DND-41 (cell line): Measurements from ENCODE around the gene DBX1.

ENCODE experiments used
- ATAC-seq: fragments of 200-7000 bp; cut with Tn5 transposase; 3 replicates; pipeline ENCODE4 v1.9.1; 2021; ENCODE audit warnings: low read depth; ENCODE audit not compliant: insufficient read depth
- DNase-seq: peaks from one replicate; pipeline ENCODE4 v3.0.0-alpha.2; 2020
- H2AFZ ChIP-seq: 2 replicates; pipeline ENCODE4 v1.6.0; 2012; ENCODE audit warnings: low read depth, low read length
- H3K27ac ChIP-seq: 2 replicates; pipeline ENCODE4 v1.5.1; 2012; ENCODE audit warnings: low read length, inconsistent platforms
- H3K27me3 ChIP-seq: fragments of 200-600 bp; sonication (generic); 2 replicates; pipeline ENCODE4 v1.6.0; 2012; ENCODE audit warnings: low read length, mild to moderate bottlenecking, inconsistent platforms; ENCODE audit not compliant: insufficient read depth, poor library complexity
- H3K36me3 ChIP-seq: 2 replicates; pipeline ENCODE4 v1.5.1; 2012; ENCODE audit warnings: low read length, inconsistent platforms; ENCODE audit not compliant: insufficient read depth
- H3K4me1 ChIP-seq: 2 replicates; pipeline ENCODE4 v1.5.1; 2012; ENCODE audit warnings: mild to moderate bottlenecking, low read length; ENCODE audit not compliant: insufficient read depth
- H3K4me2 ChIP-seq: 2 replicates; pipeline ENCODE4 v1.6.0; 2012; ENCODE audit warnings: mild to moderate bottlenecking, moderate library complexity, low read length, inconsistent platforms; ENCODE audit not compliant: insufficient read depth
- H3K4me3 ChIP-seq, 2 experiments: fragments of 200-600 bp in 1 of 2; shearing (Covaris generic) in 1 of 2; 2 replicates each; pipeline ENCODE4 v1.5.1; 2012 to 2016; ENCODE audit warnings: inconsistent platforms in 2 of 2, low read length in 2 of 2, mild to moderate bottlenecking in 2 of 2, low read depth in 1 of 2, moderate library complexity in 1 of 2
- H3K79me2 ChIP-seq: 2 replicates; pipeline ENCODE4 v1.6.0; 2012; ENCODE audit warnings: low read length, inconsistent platforms; ENCODE audit not compliant: insufficient read depth
- H3K9ac ChIP-seq: 2 replicates; pipeline ENCODE4 v1.6.0; 2012; ENCODE audit warnings: low read depth, mild to moderate bottlenecking, inconsistent platforms, low read length, moderate library complexity
- H3K9me3 ChIP-seq: 2 replicates; pipeline ENCODE4 v1.5.1; 2012; ENCODE audit warnings: low read length, moderate library complexity, mild to moderate bottlenecking, inconsistent platforms; ENCODE audit not compliant: insufficient read depth, severe bottlenecking
- H4K20me1 ChIP-seq: 2 replicates; pipeline ENCODE4 v1.6.0; 2012; ENCODE audit warnings: low read length; ENCODE audit not compliant: insufficient read depth
- EZH2 ChIP-seq: IDR thresholded peaks from 3 replicates; pipeline ENCODE4 v1.6.1; 2012; ENCODE audit warnings: borderline replicate concordance, low read depth, mild to moderate bottlenecking, moderate library complexity, low read length, inconsistent platforms; ENCODE audit not compliant: severe bottlenecking
- TF ChIP-seq, protein P1 (sequence below): IDR thresholded peaks from 2 replicates; pipeline ENCODE4 v1.5.1; 2012; ENCODE audit warnings: borderline replicate concordance, low read length, moderate library complexity, mild to moderate bottlenecking; ENCODE audit not compliant: poor library complexity, severe bottlenecking; ENCODE audit errors: extremely low read depth

The DBX1 gene

DNA sequence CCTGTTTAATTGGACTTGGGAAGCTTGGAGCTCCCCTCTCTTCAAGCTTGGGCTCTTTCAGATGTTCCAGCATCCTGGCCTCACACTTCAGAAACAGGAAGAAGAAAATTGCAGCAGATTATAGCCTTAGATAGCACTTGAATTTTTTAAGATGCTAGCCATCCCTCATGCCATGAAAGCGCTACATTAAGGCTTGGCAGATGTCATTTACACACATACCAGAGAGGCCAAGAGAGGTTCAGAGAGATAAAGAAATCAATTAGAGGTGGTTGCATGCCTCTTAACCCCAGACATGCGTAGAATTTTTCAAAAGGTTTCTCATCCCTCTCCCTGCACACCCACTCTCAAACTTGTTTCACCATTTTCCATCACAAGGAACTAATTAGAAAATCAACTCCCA lies 31.9 kb upstream of the DBX1 start:
- no peak overlapping the region for H3K9ac ChIP-seq
- H2AFZ ChIP-seq: no peak overlapping the region
- ATAC-seq (no peak), DNase-seq (no peak)
- H3K27ac ChIP-seq: no peak overlapping the region
- no peaks in the 10 kb centered on the region for H3K4me1 ChIP-seq
- no peaks in the 10 kb centered on the region for H3K9me3 ChIP-seq
- no peak overlapping the region for H3K4me2 ChIP-seq
- no peaks in the 10 kb centered on the region for H4K20me1 ChIP-seq
- TF ChIP-seq, protein P1, sequence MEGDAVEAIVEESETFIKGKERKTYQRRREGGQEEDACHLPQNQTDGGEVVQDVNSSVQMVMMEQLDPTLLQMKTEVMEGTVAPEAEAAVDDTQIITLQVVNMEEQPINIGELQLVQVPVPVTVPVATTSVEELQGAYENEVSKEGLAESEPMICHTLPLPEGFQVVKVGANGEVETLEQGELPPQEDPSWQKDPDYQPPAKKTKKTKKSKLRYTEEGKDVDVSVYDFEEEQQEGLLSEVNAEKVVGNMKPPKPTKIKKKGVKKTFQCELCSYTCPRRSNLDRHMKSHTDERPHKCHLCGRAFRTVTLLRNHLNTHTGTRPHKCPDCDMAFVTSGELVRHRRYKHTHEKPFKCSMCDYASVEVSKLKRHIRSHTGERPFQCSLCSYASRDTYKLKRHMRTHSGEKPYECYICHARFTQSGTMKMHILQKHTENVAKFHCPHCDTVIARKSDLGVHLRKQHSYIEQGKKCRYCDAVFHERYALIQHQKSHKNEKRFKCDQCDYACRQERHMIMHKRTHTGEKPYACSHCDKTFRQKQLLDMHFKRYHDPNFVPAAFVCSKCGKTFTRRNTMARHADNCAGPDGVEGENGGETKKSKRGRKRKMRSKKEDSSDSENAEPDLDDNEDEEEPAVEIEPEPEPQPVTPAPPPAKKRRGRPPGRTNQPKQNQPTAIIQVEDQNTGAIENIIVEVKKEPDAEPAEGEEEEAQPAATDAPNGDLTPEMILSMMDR: no peak
- H3K27me3 ChIP-seq: peaks cover 7% of the 10 kb centered on the region
- H3K79me2 ChIP-seq: no peaks in the 10 kb centered on the region
- no peak overlapping the region for H3K4me3 ChIP-seq
- H3K36me3 ChIP-seq: no peaks in the 10 kb centered on the region

DNA sequence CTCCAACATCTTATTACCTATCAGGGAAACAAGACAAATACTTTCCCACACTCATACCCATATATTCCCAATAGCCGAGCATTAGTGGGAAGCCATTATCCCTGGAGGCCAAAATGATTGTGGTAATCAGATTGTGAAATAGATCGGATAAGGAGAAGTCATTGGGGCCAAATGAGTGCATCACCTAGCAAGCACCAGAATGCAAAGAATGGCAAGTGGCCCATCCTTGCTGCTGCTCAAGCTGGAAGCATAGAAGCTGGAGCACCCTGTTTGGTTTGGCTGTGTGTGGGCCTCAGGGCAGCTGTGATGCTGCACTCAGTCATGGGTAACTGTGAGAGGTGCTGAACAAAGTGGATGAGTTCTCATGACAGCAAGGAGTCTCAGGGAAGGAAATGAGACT lies 18.7 kb upstream of the DBX1 start:
- ATAC-seq: no peak
- Histone ChIP-seq H3K27me3 (no peaks in the 10 kb centered on the region), H3K9me3 (no peaks in the 10 kb centered on the region), H3K36me3 (no peaks in the 10 kb centered on the region), H3K9ac (no peak overlapping the region), H3K4me3 (no peak overlapping the region), H2AFZ (no peak overlapping the region), H3K27ac (no peak overlapping the region), H4K20me1 (no peaks in the 10 kb centered on the region), H3K4me1 (no peaks in the 10 kb centered on the region), H3K4me2 (no peak overlapping the region), H3K79me2 (no peaks in the 10 kb centered on the region)
- TF ChIP-seq, protein P1: no peak
- TF ChIP-seq EZH2: no peak
- no peak for DNase-seq

DNA sequence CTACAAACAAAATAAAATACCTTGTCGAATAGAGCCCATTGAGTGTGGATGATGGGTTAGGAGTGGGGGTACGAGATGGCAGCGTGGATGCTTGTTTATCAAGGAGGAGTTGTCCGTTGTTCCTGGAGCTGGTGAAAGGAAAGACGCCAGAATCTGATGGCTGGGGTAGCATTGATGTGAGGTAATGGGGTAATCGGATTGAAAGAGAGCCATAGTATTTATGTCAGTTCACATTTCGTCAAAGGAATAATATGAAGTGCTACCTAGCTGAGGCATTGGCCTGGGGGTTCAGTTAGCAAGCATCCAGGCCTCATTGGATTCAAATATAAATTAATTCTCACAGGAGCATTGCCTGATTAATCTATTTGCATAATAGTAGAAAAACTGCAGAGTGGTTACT lies 16.9 kb upstream of the DBX1 start:
- Histone ChIP-seq H3K9ac (no peak overlapping the region), H3K79me2 (no peaks in the 10 kb centered on the region), H3K27ac (no peak overlapping the region), H3K4me1 (no peaks in the 10 kb centered on the region), H3K9me3 (no peaks in the 10 kb centered on the region), H2AFZ (no peak overlapping the region), H3K4me3 (no peak overlapping the region), H3K27me3 (no peaks in the 10 kb centered on the region), H4K20me1 (no peaks in the 10 kb centered on the region), H3K4me2 (no peak overlapping the region), H3K36me3 (no peaks in the 10 kb centered on the region)
- DNase-seq (no peak), ATAC-seq (no peak)
- TF ChIP-seq, protein P1: no peak
- no peak for TF ChIP-seq EZH2

DNA sequence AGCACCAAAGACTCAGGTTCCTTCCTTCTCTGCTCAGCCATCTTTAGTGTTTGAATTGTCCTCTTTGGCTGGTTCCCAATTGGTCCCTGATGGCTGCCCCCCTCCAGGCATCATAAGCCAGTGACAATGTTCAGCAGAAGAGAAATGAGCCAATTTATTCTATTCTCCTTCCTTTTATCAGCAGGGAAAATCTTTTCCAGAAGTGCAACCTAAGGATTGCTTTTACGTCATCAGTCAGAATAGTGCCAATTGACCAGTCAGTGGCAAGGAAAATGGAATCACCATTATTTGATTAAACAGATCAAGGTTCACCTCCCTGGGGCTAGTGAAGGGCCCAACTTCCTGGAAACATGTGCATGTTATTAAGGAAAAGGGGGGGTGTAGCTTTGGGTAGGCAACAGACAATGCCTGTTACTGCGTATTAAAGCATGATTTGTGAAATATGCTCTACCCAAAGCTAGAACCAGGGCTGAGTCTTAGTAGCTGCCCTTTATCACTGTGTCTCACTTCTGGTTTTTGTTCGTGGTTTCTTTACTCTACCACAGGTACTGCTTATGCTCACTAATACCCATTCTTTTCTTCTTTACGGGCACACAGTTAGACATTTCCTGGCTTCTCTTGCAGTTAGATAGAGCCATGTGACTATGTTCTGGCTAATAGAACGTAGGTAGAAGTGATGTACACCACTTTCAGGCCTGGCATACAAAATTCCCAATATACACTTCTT lies 12.6 kb upstream of the DBX1 start:
- no peaks in the 10 kb centered on the region for H3K27me3 ChIP-seq
- no peak overlapping the region for H3K4me2 ChIP-seq
- H3K79me2 ChIP-seq: no peaks in the 10 kb centered on the region
- H3K4me3 ChIP-seq: no peak overlapping the region
- H3K27ac ChIP-seq: no peak overlapping the region
- TF ChIP-seq EZH2: no peak
- TF ChIP-seq, protein P1: no peak
- H3K4me1 ChIP-seq: no peaks in the 10 kb centered on the region
- no peak overlapping the region for H2AFZ ChIP-seq
- no peaks in the 10 kb centered on the region for H4K20me1 ChIP-seq
- ATAC-seq (no peak), DNase-seq (no peak)
- no peak overlapping the region for H3K9ac ChIP-seq
- no peaks in the 10 kb centered on the region for H3K36me3 ChIP-seq
- no peaks in the 10 kb centered on the region for H3K9me3 ChIP-seq
